A673 (cell line): ENCODE measurements around the gene ACTN2.

Source experiments
- EZH2 ChIP-seq: fragments of 200-600 bp; sonication (generic); IDR thresholded peaks from 2 replicates; pipeline ENCODE4 v1.6.1; 2017; ENCODE audit warnings: borderline replicate concordance, low read depth, mild to moderate bottlenecking, mixed read lengths, antibody characterized with exemption, low read length; ENCODE audit not compliant: poor library complexity, severe bottlenecking
- TF ChIP-seq, protein P1 (sequence below): fragments of 300-800, 200-600 bp; sonication (generic); conservative IDR thresholded peaks from 2 replicates; pipeline ENCODE4 v1.5.1; 2017; ENCODE audit warnings: low read depth, mild to moderate bottlenecking, antibody characterized with exemption, low read length, moderate library complexity, mixed read lengths

DNA sequence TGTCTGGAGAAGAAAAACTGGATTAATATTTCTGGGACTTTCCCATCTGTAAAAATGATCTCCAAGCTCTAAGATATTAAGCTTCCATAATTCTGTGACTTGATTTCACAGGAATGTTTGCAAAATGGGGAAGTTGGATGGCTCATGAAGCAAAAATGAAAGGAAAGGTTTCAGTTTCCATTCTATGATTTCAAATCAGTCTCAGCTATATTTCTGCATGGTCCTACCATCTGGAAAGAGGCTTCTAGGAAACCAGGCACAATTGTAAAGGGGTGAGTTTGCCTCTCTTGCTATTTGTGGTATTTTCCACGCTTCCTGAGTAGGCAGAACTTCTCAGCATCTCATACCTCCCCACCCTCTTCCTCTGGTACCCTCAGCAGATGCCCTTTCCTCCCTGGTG, 22.4 kb upstream of the ACTN2 start:
- TF ChIP-seq, protein P1, sequence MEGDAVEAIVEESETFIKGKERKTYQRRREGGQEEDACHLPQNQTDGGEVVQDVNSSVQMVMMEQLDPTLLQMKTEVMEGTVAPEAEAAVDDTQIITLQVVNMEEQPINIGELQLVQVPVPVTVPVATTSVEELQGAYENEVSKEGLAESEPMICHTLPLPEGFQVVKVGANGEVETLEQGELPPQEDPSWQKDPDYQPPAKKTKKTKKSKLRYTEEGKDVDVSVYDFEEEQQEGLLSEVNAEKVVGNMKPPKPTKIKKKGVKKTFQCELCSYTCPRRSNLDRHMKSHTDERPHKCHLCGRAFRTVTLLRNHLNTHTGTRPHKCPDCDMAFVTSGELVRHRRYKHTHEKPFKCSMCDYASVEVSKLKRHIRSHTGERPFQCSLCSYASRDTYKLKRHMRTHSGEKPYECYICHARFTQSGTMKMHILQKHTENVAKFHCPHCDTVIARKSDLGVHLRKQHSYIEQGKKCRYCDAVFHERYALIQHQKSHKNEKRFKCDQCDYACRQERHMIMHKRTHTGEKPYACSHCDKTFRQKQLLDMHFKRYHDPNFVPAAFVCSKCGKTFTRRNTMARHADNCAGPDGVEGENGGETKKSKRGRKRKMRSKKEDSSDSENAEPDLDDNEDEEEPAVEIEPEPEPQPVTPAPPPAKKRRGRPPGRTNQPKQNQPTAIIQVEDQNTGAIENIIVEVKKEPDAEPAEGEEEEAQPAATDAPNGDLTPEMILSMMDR = no peak
- TF ChIP-seq EZH2 = no peak
